GM12878 (cell line): ENCODE results near the gene DCC.

Experiments used
- CBX3 ChIP-seq: fragments of 200-600 bp; sonication (generic); IDR thresholded peaks from 2 replicates; pipeline ENCODE4 v1.6.1; 2016; ENCODE audit warnings: low read depth, borderline replicate concordance
- CTCF ChIP-seq, 3 experiments: IDR thresholded peaks in 2 of 3; conservative IDR thresholded peaks in 1 of 3; 2 replicates each; pipeline ENCODE4 v1.5.1; 2011; ENCODE audit warnings: low read depth in 3 of 3, low read length in 3 of 3, mild to moderate bottlenecking in 3 of 3, control low read depth in 2 of 3, moderate library complexity in 2 of 3, inconsistent platforms in 1 of 3, mixed read lengths in 1 of 3; ENCODE audit not compliant: control insufficient read depth in 2 of 3, insufficient read depth in 1 of 3; ENCODE audit errors: extremely low read depth in 1 of 3
- MEF2A ChIP-seq: IDR thresholded peaks from 2 replicates; pipeline ENCODE4 v1.6.1; 2011; ENCODE audit warnings: low read depth, mild to moderate bottlenecking, low read length, moderate library complexity; ENCODE audit not compliant: insufficient read depth
- POLR2AphosphoS2 ChIP-seq: IDR thresholded peaks from 2 replicates; pipeline ENCODE4 v1.6.1; 2011; ENCODE audit warnings: low read depth, mild to moderate bottlenecking, low read length, improper control_type of control experiment, moderate library complexity
- RAD21 ChIP-seq: IDR thresholded peaks from 2 replicates; pipeline ENCODE4 v1.6.1; 2011; ENCODE audit warnings: mild to moderate bottlenecking, low read depth, low read length, moderate library complexity; ENCODE audit not compliant: insufficient read depth
- SUZ12 ChIP-seq: fragments of 200-600 bp; sonication (generic); IDR thresholded peaks from one replicate; pipeline ENCODE4 v1.6.1; 2018; ENCODE audit warnings: antibody characterized with exemption, mild to moderate bottlenecking; ENCODE audit not compliant: unreplicated experiment

- TF ChIP-seq MEF2A (no peak), CTCF (IDR thresholded peaks at IDR 0.05 in 2 of 3, conservative IDR thresholded peaks at IDR 0.05 in 1 of 3; ENCODE audit: control insufficient read depth in 2 of 3, extremely low read depth in 1 of 3, insufficient read depth in 1 of 3, low read depth in 3 of 3, low read length in 3 of 3) (peak; percentile 9 to 38 (median 33); a peak in 3 of 6 replicates), RAD21 (no peak), POLR2AphosphoS2 (no peak), SUZ12 (no peak), CBX3 (no peak)
Measured at GRCh38 chr18:52348209-52348608, 8.2 kb downstream of the DCC start.
